Stimulated activated effector memory CD8-positive, alpha-beta T cell treated with anti-CD3 and anti-CD28 coated beads, Interleukin-12 subunit alpha, Interleukin-12 subunit beta, amount 100 ng/mL, for 72 hours (primary cell): ENCODE results near the gene ADGRD1.

Source experiments
- ATAC-seq: fragments of 150-1000 bp; cut with Tn5 transposase; 2 replicates; pipeline ENCODE4 v1.10.0; 2021
- DNase-seq, 2 donors: peaks; one replicate each; pipeline ENCODE4 v3.0.0; 2021 to 2022; ENCODE audit warnings: low spot score in 2 of 2
- H3K27ac Mint-ChIP-seq: one replicate; pipeline ENCODE4 v1.8.0; 2022; ENCODE audit warnings: mild to moderate bottlenecking, mixed read lengths
- H3K36me3 Mint-ChIP-seq: one replicate; pipeline ENCODE4 v1.8.0; 2022; ENCODE audit warnings: mild to moderate bottlenecking, mixed read lengths
- H3K4me1 Mint-ChIP-seq: one replicate; pipeline ENCODE4 v1.8.0; 2022; ENCODE audit warnings: mixed read lengths
- H3K4me3 Mint-ChIP-seq: one replicate; pipeline ENCODE4 v1.8.0; 2022; ENCODE audit warnings: mild to moderate bottlenecking, mixed read lengths
- H3K9me3 Mint-ChIP-seq: one replicate; pipeline ENCODE4 v1.8.0; 2022; ENCODE audit warnings: mixed read lengths

ADGRD1 gene

DNA sequence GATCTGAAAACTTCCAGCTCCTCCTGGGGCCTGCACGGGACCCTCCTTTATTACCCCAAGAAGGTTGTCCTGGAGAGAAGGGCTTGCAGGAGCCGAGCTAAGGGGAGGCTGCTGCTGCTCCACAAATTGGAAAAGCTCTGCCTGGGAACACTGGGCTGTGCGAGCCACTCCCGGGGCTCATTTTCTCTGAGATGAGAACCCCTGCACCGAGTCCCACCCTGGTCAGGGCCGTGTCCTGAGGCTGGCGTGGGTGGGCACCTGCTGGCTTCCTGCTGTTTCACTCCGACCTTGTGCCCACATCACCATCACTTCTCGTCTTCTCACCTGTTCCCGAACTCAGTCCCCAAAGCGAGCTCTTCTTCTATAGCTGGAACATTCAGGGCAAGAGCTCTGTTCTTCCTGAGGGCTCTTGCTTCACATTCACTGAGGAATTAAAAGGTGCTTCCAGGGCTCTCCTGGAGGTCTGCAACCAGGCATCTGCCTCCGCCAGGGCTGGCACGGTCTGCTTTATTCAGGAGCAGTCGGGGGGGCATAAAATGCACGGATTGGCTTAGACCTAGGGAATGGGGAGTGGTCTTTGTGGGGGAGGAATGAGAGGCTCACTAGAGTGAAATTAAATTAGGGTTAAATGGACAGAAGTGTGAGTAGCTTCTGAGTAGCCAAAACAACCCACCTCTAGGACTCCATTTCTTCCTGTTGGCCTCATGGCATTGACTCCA is 98.5 kb downstream of the ADGRD1 start:
- no peak overlapping the region for H3K4me3 Mint-ChIP-seq
- no peaks in the 10 kb centered on the region for H3K4me1 Mint-ChIP-seq
- no peaks in the 10 kb centered on the region for H3K36me3 Mint-ChIP-seq
- H3K27ac Mint-ChIP-seq: no peak overlapping the region
- ATAC-seq: no peak
- no peaks in the 10 kb centered on the region for H3K9me3 Mint-ChIP-seq
- no peak for DNase-seq

DNA sequence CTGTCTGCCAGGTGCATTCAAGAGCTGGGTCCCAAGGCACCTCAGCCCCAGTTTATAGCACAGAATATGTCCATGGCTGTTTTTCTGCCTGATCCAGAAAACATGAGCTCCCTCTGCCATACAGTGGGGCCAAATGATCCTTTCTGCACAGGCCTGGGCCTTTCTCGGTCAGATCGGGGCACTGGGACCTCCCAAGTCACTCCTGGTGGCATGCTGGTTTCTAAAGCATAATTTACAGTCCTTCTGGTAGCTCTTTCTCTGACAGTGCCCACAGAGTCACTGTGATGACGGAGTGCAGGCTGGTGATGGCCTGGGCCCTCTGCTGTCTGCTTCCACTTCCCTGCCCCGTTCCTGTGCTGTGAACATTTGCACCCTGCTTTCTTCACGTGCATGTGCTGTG is 99.2 kb downstream of the ADGRD1 start:
- H3K27ac Mint-ChIP-seq: no peak overlapping the region
- no peak overlapping the region for H3K4me3 Mint-ChIP-seq
- no peaks in the 10 kb centered on the region for H3K36me3 Mint-ChIP-seq
- no peaks in the 10 kb centered on the region for H3K9me3 Mint-ChIP-seq
- ATAC-seq (no peak), DNase-seq (no peak)
- no peaks in the 10 kb centered on the region for H3K4me1 Mint-ChIP-seq

DNA sequence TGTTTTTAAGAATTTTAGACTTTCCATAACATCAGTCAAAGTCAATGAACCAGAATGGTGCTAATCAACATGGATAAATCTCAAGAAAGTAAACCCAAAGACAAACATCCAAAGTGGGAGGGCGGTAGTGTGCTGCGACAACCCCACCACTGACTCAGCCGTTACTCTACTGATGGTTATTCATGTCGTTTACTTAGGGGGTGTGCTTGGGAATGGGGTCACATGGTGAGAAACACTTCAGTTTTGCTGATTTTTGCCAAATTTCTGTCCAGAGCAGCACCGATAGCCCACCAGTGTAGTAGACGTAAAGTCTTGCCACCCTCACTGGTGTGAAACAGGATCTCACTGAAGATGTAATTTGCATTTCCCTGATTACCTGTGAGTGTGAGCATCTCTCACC is 99.9 kb downstream of the ADGRD1 start:
- Mint-ChIP-seq H3K36me3 (no peaks in the 10 kb centered on the region), H3K9me3 (no peaks in the 10 kb centered on the region), H3K4me3 (no peak overlapping the region), H3K4me1 (no peaks in the 10 kb centered on the region), H3K27ac (no peak overlapping the region)
- no peak for DNase-seq
- ATAC-seq: no peak

DNA sequence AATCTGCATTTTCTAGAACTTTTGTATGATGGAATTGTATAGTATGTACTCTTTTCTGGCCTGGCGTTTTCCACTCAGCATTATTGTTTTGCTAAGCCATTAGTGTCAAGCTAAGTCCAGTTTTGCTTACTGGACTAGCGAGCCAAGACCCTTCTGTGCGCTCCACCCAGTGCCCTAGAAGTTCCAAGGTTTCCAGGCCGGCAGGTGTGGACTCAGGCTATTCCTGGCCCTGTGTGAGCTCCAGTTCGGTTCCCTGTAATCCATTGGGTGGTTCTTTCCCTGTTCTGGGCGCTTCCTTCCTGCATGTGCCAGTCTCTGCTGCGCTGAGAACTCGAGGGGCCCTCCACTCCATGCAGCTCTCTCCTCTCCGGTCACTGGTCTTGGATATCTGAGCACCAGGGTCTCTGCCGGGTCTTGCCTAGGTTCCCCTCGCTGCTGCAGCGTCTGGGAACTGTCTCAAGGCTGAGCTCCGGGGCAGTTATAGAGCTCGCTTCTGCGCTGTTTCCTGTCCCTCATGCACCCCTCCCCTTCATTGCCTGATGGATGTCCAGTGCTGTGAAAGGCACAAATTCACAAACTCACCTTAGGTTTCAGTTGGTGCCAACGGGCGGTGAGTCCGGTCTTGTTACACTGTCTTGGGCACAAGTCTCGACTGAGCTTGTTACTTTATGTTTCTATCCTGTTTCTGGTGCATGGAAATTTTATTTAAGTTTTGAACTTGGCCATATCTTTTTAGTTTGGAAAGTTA is 100.8 kb downstream of the ADGRD1 start:
- no peaks in the 10 kb centered on the region for H3K4me1 Mint-ChIP-seq
- H3K4me3 Mint-ChIP-seq: no peak overlapping the region
- H3K36me3 Mint-ChIP-seq: no peaks in the 10 kb centered on the region
- H3K27ac Mint-ChIP-seq: no peak overlapping the region
- no peaks in the 10 kb centered on the region for H3K9me3 Mint-ChIP-seq
- ATAC-seq (no peak), DNase-seq (no peak)

DNA sequence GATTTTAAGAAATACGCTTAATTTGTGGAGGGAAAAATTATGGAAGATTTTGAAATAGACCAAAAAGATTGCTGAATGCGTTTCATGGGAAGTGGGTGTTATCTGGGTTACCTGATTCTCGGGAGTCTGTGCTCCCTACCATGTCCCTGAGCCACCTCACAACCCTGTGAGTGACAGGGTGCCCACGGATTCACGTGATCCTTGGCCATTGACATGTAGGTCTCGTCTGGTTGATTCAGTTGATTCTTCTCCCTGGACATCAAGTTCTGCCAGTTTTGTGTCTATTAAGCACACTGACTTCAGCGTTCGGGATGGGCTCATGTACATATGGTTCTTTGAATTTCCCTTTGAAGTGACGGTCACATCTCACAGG is 101.4 kb downstream of the ADGRD1 start:
- H3K36me3 Mint-ChIP-seq: no peaks in the 10 kb centered on the region
- DNase-seq (no peak), ATAC-seq (no peak)
- H3K4me3 Mint-ChIP-seq: no peak overlapping the region
- no peaks in the 10 kb centered on the region for H3K4me1 Mint-ChIP-seq
- no peaks in the 10 kb centered on the region for H3K9me3 Mint-ChIP-seq
- no peak overlapping the region for H3K27ac Mint-ChIP-seq

DNA sequence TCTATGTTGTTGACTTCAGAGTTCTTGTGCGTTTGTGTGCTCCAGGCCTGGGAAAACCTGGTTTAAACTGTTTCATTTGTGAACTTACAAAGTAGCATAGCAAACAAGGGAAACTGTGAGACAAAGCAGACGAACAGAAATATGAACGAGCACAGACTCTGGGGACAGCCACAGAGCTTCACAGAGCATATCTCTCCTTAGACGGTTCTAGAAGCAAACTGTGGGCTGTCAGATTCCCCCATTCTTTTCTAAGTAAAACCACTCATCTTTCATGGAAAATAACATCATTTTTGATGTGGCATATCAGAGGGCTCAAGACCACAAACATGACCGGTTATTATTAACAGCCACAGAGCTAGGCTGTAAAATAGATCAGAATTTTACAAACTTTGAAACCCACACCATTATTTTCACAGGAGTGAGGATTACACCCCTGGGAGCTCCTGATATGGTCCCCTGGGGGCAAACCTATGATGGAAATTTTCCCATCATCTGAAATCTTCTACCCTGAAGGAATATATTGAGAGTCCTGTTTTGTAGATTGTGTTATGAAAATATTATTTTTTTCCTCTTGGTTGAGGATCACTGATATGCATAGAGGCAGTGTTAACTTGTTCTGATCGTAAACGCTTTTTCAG is 102.0 kb downstream of the ADGRD1 start:
- Mint-ChIP-seq H3K9me3 (no peaks in the 10 kb centered on the region), H3K27ac (no peak overlapping the region), H3K4me1 (no peaks in the 10 kb centered on the region), H3K4me3 (no peak overlapping the region), H3K36me3 (no peaks in the 10 kb centered on the region)
- no peak for DNase-seq
- peak; percentile 36 for ATAC-seq

DNA sequence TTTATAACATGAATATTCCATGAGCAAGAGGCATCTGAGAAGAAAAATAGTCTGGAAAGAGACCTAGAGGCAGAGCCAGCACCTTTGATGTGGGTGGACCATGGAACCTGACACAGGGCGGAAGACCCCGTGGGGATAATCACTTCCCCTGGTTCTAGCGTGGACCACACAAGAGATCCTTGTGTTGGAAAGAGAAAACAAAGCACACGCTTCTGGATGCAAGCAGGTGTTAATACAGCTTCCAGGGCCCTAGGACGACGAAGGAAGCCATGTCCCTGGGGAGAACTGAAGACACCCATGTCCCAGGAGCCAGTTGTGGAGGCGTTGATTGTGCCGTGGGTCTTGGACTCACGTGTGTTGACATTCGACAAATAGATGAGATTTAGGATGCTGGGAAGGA is 102.9 kb downstream of the ADGRD1 start:
- ATAC-seq (no peak), DNase-seq (no peak)
- no peaks in the 10 kb centered on the region for H3K9me3 Mint-ChIP-seq
- H3K36me3 Mint-ChIP-seq: no peaks in the 10 kb centered on the region
- H3K4me1 Mint-ChIP-seq: no peaks in the 10 kb centered on the region
- no peak overlapping the region for H3K4me3 Mint-ChIP-seq
- H3K27ac Mint-ChIP-seq: no peak overlapping the region

DNA sequence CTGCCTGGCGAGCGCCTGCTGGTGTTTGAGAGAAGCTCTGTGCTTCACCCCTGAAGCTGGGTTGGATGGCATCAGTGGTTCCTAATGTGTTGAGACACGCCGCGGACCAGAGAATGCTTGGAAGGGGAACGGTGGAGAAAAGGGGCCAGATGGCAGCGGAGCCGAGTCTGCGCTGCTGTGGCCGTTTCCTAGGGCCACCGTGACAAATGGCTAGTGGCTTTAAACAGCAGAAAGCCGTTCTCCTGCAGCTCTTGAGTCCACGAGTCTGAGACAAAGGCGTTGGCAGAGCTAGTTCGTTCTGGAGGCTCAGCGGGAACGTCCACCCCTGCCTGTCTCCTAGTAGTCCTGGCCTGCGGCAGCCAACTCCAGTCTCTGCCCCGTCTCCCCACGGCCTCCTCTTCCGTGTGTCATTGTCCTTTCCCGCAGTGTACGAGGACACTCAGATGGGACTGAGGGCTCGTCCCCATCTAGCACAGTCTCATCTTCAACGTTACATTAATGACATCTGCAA is 103.6 kb downstream of the ADGRD1 start:
- H3K36me3 Mint-ChIP-seq: no peaks in the 10 kb centered on the region
- no peak overlapping the region for H3K27ac Mint-ChIP-seq
- DNase-seq: no peak
- H3K4me1 Mint-ChIP-seq: no peaks in the 10 kb centered on the region
- no peak for ATAC-seq
- no peaks in the 10 kb centered on the region for H3K9me3 Mint-ChIP-seq
- H3K4me3 Mint-ChIP-seq: no peak overlapping the region

DNA sequence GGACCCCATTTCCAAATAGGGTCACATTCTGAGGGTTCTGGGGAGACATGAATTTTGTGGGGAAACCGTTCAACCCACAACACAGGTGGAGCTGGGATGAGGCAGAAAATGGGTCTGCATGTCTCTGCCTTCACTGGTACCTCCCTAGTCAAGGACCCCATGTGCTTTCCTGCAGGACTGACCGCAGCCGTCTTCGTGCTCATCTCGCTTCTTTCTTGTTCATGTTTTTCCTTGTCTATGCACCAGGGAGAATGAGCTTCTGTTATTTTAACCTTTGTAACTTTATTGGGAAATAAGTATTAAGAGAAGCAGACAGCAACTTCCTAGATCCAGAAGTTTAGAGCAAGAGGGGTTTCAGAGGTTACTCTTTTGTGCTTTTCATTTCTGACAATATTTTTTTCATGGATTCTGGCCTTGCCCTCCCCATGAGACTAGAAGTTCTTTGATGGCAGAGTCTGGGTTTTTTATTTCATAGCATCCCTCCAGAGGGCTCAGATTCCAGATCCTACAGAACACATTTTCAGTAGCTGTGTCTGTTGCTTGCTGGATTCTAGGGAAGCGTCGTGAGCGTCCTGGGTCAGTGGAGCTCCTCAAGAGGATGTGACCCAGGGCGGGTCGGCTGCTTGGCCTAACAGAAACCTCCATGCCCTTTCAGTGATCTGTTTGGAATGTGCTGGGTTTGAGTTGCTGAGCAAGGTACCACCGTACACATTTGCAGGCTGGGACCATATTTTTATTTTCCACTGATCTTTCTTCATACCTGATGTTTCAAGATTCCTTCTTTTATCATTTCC is 104.2 kb downstream of the ADGRD1 start:
- Mint-ChIP-seq H3K36me3 (no peaks in the 10 kb centered on the region), H3K9me3 (no peaks in the 10 kb centered on the region), H3K4me1 (no peaks in the 10 kb centered on the region), H3K27ac (no peak overlapping the region), H3K4me3 (no peak overlapping the region)
- no peak for ATAC-seq
- no peak for DNase-seq

DNA sequence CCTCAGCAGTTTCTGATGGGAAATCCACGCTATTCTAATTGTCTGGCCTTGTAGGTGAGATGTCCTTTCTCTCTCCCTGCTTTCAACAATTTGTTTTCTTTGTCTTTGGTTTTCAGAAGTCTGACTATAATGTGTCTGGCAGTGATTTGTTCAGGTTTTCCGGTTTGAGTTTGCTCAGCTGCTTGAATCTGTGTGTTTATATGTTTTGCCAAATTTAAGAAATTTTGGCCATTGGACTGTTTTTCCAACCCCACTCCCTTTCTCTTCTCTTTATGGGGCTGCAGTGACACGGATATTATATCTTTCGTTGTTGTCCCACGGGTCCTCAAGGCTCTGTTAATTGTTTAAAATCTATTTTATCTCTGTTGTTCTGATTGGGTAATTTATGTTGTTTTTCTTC is 105.0 kb downstream of the ADGRD1 start:
- DNase-seq (no peak), ATAC-seq (no peak)
- Mint-ChIP-seq H3K4me1 (no peaks in the 10 kb centered on the region), H3K9me3 (no peaks in the 10 kb centered on the region), H3K27ac (no peak overlapping the region), H3K36me3 (no peaks in the 10 kb centered on the region), H3K4me3 (no peak overlapping the region)

DNA sequence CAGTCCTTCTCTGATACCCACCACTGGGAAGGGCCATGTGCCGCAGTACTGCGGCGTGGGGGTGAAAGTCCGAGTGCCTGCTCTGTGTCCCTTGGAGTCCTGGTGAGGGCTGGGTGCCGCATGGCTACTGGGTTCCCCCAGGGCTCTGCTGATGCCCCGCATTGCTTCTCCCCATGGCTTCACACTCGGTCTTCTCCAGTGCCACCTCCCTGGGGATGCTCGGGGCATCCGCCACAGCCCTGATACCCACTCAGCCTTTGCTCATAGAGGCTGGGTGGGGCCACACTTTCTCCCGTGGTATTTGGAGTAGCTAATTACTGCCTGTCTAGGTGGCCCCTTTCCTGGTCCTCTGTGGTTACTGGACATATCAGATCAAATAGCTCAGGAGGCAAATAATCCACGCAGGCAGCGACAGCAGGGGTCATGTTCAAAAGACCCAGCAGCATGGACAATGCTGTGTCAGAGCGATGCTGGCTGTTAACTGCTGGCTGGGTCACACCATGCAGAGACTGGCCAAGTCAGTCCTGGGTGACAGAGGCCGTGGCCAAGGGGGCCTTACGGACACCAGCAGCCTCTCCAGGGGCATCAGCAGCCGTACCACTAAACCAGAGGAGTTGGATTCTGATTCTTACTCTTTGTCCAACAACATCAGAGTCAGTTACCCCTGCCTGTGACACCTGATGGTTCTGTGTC is 106.5 kb downstream of the ADGRD1 start:
- DNase-seq (no peak), ATAC-seq (no peak)
- Mint-ChIP-seq H3K9me3 (no peaks in the 10 kb centered on the region), H3K4me1 (no peaks in the 10 kb centered on the region), H3K4me3 (no peak overlapping the region), H3K36me3 (no peaks in the 10 kb centered on the region), H3K27ac (no peak overlapping the region)

DNA sequence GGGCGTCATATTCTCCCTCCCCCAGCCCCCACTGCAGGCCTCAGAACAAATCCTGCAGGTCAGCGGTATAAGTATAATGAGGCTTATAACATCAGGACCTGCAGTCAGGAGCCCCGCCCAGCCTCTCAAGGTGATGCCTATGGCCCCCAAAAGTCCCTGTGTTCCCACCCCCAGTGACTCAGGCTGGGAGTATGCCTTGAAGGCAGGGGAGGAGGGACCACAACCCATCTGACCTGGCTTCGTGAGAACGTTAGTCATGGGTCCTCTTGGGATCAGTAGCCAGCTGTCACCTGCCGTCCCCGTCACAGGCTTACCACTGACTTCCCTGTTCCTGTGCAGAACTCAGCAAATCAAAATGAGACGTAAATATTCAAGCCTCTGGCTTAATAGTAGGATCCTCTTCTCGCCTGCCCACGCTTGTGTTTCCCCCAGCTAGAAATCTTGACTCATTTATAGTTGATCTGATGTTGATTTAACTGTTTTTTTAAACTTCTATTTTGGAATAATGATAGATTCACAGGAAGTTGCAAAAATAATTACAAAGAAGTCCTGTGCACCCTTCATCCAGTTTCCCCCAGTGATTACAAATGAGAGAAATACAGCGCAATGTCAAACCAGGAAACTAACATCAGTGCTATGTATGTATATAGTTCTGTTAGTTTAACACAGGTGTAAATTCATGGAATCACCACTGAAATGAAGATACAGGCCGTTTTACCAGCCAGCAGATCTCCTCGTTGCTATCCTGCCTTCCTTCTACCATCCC is 107.5 kb downstream of the ADGRD1 start:
- no peak overlapping the region for H3K4me3 Mint-ChIP-seq
- DNase-seq (no peak), ATAC-seq (peak; percentile 47)
- H3K4me1 Mint-ChIP-seq: no peaks in the 10 kb centered on the region
- H3K9me3 Mint-ChIP-seq: no peaks in the 10 kb centered on the region
- H3K36me3 Mint-ChIP-seq: no peaks in the 10 kb centered on the region
- H3K27ac Mint-ChIP-seq: no peak overlapping the region

DNA sequence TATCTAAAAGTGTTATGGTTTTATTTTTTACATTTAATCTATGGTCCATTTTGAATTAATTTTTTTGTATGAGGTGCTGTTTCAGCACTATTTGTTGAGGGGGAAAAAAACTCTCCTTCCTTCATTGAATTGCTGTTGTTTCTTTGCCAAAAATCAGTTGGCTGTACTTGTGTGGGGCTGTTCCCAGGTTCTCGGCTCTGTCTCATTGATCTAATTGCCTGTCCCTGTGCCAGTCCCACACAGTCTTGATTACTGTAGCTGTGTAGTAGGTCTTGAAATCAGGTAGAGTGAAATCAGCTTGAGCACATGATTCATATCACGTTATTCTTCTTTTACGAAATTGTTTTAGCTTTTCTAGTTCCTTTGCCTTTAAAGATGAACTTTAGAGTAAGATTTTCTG is 109.7 kb downstream of the ADGRD1 start:
- Mint-ChIP-seq H3K36me3 (no peaks in the 10 kb centered on the region), H3K4me3 (no peak overlapping the region), H3K4me1 (no peaks in the 10 kb centered on the region), H3K9me3 (no peaks in the 10 kb centered on the region), H3K27ac (no peak overlapping the region)
- no peak for ATAC-seq
- no peak for DNase-seq

DNA sequence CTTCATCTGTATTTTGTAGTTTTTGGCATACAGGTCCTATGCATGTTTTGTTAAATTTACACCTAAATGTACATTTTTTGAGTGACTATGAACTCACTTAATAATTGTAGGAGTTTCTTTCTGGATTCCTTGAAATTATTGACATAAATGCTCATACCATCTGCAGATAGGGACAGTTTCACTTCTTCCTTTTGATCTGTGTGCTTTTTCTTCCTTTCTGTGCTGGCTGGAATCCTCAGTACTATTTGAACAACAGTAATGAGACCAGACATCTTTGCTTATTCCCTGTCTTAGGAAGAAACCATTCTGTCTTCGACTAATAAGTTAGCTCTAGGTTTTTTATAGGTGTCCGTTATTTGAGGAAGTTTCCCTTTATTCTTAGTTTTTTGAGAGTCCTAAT is 110.3 kb downstream of the ADGRD1 start:
- H3K9me3 Mint-ChIP-seq: no peaks in the 10 kb centered on the region
- ATAC-seq (no peak), DNase-seq (no peak)
- H3K4me3 Mint-ChIP-seq: no peak overlapping the region
- H3K36me3 Mint-ChIP-seq: no peaks in the 10 kb centered on the region
- no peak overlapping the region for H3K27ac Mint-ChIP-seq
- no peaks in the 10 kb centered on the region for H3K4me1 Mint-ChIP-seq
